HG03066 (cell line): Measurements from ENCODE around the gene USP7.

ENCODE experiments used
- ATAC-seq: cut with Tn5 transposase; IDR thresholded peaks from one replicate; pipeline ENCODE4 v1.9.1; 2021; ENCODE audit warnings: low read depth; ENCODE audit not compliant: unreplicated experiment

Gene USP7

GRCh38 chr16:8867216-8867931, 96.3 kb downstream of the USP7 start:
- no peak for ATAC-seq

GRCh38 chr16:8866884-8867215, 96.9 kb downstream of the USP7 start:
- ATAC-seq = no peak

- no peak for ATAC-seq
Measured at GRCh38 chr16:8866118-8866883, 97.4 kb downstream of the USP7 start.

- no peak for ATAC-seq
Measured at GRCh38 chr16:8865145-8865882, 98.4 kb downstream of the USP7 start.

GRCh38 chr16:8864480-8865110, 99.1 kb downstream of the USP7 start:
- ATAC-seq = no peak

- ATAC-seq = no peak
Measured at GRCh38 chr16:8863594-8864424, 99.9 kb downstream of the USP7 start.

GRCh38 chr16:8862309-8863130, 101.2 kb downstream of the USP7 start:
- ATAC-seq = no peak

- ATAC-seq = no peak
Measured at GRCh38 chr16:8861563-8862308, 102.0 kb downstream of the USP7 start.

GRCh38 chr16:8859913-8860881, 103.5 kb downstream of the USP7 start:
- no peak for ATAC-seq

- no peak for ATAC-seq
Measured at GRCh38 chr16:8858994-8859912, 104.5 kb downstream of the USP7 start.

- ATAC-seq = no peak
Measured at GRCh38 chr16:8855972-8856371, 107.7 kb downstream of the USP7 start.

- no peak for ATAC-seq
Measured at GRCh38 chr16:8855051-8855786, 108.5 kb downstream of the USP7 start.

GRCh38 chr16:8854298-8854948, 109.3 kb downstream of the USP7 start:
- no peak for ATAC-seq

- ATAC-seq = no peak
Measured at GRCh38 chr16:8853611-8854010, 110.1 kb downstream of the USP7 start.

- ATAC-seq = no peak
Measured at GRCh38 chr16:8853150-8853549, 110.6 kb downstream of the USP7 start.
